GM12878 (cell line): ENCODE results near the gene CDH1. TPM values are rescaled to one million over a fixed set of nuclear protein-coding genes. Genes with fewer than 3 reads are reported as not detected.

Experiments used
- ATF2 ChIP-seq: IDR thresholded peaks from 2 replicates; pipeline ENCODE4 v1.6.1; 2012; ENCODE audit warnings: low read length, inconsistent platforms
- BCL3 ChIP-seq: IDR thresholded peaks from 2 replicates; pipeline ENCODE4 v1.6.1; 2011; ENCODE audit warnings: borderline replicate concordance, low read depth, mild to moderate bottlenecking, moderate library complexity, low read length; ENCODE audit not compliant: insufficient read depth, poor library complexity, severe bottlenecking
- BCLAF1 ChIP-seq: fragments of 450-650 bp; IDR thresholded peaks from 2 replicates; pipeline ENCODE4 v1.6.1; 2017; ENCODE audit warnings: antibody characterized with exemption, mild to moderate bottlenecking, moderate library complexity
- CBX3 ChIP-seq: fragments of 200-600 bp; sonication (generic); IDR thresholded peaks from 2 replicates; pipeline ENCODE4 v1.6.1; 2016; ENCODE audit warnings: low read depth, borderline replicate concordance
- CTCF ChIP-seq, 3 experiments: IDR thresholded peaks in 2 of 3; conservative IDR thresholded peaks in 1 of 3; 2 replicates each; pipeline ENCODE4 v1.5.1; 2011; ENCODE audit warnings: low read depth in 3 of 3, low read length in 3 of 3, mild to moderate bottlenecking in 3 of 3, control low read depth in 2 of 3, moderate library complexity in 2 of 3, inconsistent platforms in 1 of 3, mixed read lengths in 1 of 3; ENCODE audit not compliant: control insufficient read depth in 2 of 3, insufficient read depth in 1 of 3; ENCODE audit errors: extremely low read depth in 1 of 3
- ETV6 ChIP-seq, 2 experiments: fragments of 450-650 bp in 1 of 2; IDR thresholded peaks in 1 of 2; conservative IDR thresholded peaks in 1 of 2; 2 replicates each; pipeline ENCODE4 v1.6.1; 2014; ENCODE audit warnings: antibody characterized with exemption in 1 of 2, borderline replicate concordance in 1 of 2, low read depth in 1 of 2, mild to moderate bottlenecking in 1 of 2, moderate library complexity in 1 of 2
- IRF5 ChIP-seq: fragments of 450-650 bp; IDR thresholded peaks from 2 replicates; pipeline ENCODE4 v1.6.1; 2017; ENCODE audit warnings: borderline replicate concordance
- KLF5 ChIP-seq: fragments of 450-650 bp; IDR thresholded peaks from 2 replicates; pipeline ENCODE4 v1.6.1; 2014; ENCODE audit warnings: mild to moderate bottlenecking; ENCODE audit not compliant: partially characterized antibody
- MTA3 ChIP-seq: IDR thresholded peaks from 2 replicates; pipeline ENCODE4 v1.6.1; 2012; ENCODE audit warnings: low read length, inconsistent platforms, borderline replicate concordance
- NFYB ChIP-seq: IDR thresholded peaks from 2 replicates; pipeline ENCODE4 v1.6.1; 2011; ENCODE audit warnings: low read depth, mild to moderate bottlenecking, low read length, improper control_type of control experiment, moderate library complexity; ENCODE audit not compliant: insufficient read depth
- NR2C1 ChIP-seq: fragments of 450-650 bp; IDR thresholded peaks from 2 replicates; pipeline ENCODE4 v1.6.1; 2017; ENCODE audit warnings: antibody characterized with exemption, mild to moderate bottlenecking, moderate library complexity
- NR2F1 ChIP-seq: fragments of 450-650 bp; conservative IDR thresholded peaks from 2 replicates; pipeline ENCODE4 v1.6.1; 2017; ENCODE audit warnings: mild to moderate bottlenecking
- PKNOX1 ChIP-seq: fragments of 450-650 bp; IDR thresholded peaks from 2 replicates; pipeline ENCODE4 v1.6.1; 2016; ENCODE audit warnings: mild to moderate bottlenecking
- POU2F2 ChIP-seq: IDR thresholded peaks from 3 replicates; pipeline ENCODE4 v1.6.1; 2011; ENCODE audit warnings: low read depth, mild to moderate bottlenecking, low read length, borderline replicate concordance
- SREBF2 ChIP-seq: IDR thresholded peaks from 2 replicates; pipeline ENCODE4 v1.6.1; 2012; ENCODE audit warnings: mild to moderate bottlenecking, low read length
- STAT3 ChIP-seq: IDR thresholded peaks from 2 replicates; pipeline ENCODE4 v1.6.1; 2011; ENCODE audit warnings: low read depth, low read length, improper control_type of control experiment
- TBL1XR1 ChIP-seq: IDR thresholded peaks from 2 replicates; pipeline ENCODE4 v1.6.1; 2012; ENCODE audit warnings: low read depth, low read length, improper control_type of control experiment
- ZNF24 ChIP-seq: fragments of 450-650 bp; IDR thresholded peaks from 2 replicates; pipeline ENCODE4 v1.6.1; 2017; ENCODE audit warnings: antibody characterized with exemption, mild to moderate bottlenecking
- ZNF384 ChIP-seq: IDR thresholded peaks from 2 replicates; pipeline ENCODE4 v1.6.1; 2012; ENCODE audit warnings: low read depth, mild to moderate bottlenecking, low read length, improper control_type of control experiment, borderline replicate concordance
- polyA plus RNA-seq, 11 experiments: library from polyadenylated mRNA; depleted of rRNA in 4 of 11; unstranded in 6 of 11; stranded (reverse) in 5 of 11; fragments of >200 nt; fragmentation: Nextera tagmentation in 4 of 11; fragmentation: Illumina TruSeq in 1 of 11; extraction: Ambion mirVana in 4 of 11; extraction: Trizol in 1 of 11; gene quantifications; 1 replicate in 1 of 11; 2 replicates in 10 of 11; pipeline versions ENCODE4 v1.2.1 to v1.2.3, GENCODE V29; 2011 to 2016; ENCODE audit warnings: inconsistent platforms in 2 of 11, missing spikeins in 2 of 11, low read depth in 1 of 11
- total RNA-seq, 4 experiments: library from RNA; depleted of rRNA in 3 of 4; stranded (reverse); fragments of >200 nt in 3 of 4; fragmentation: Illumina TruSeq in 1 of 4; extraction: Trizol in 1 of 4; gene quantifications; 2 replicates each; pipeline versions ENCODE4 v1.2.1 to v1.2.3, GENCODE V29; 2013 to 2021

CDH1 gene
- total and polyA plus RNA-seq, 10 of the 15 experiments (the other 5 are each of a cell fraction or from before 2014, with no cell fraction given), result 2.2 to 30.6 (median 17.7) TPM

- TF ChIP-seq ETV6 (conservative IDR thresholded peaks at IDR 0.05 in 1 of 2, IDR thresholded peaks at IDR 0.05 in 1 of 2; ENCODE audit: borderline replicate concordance in 1 of 2, low read depth in 1 of 2), result peak in 1 of 2 experiments; percentile 64; a peak in 2 of 4 replicates
- TF ChIP-seq IRF5, result no peak
- peak; percentile 95 for TF ChIP-seq NR2F1
- TF ChIP-seq TBL1XR1, result peak; percentile 89
- no peak for TF ChIP-seq BCLAF1
- no peak for TF ChIP-seq SREBF2
- TF ChIP-seq KLF5, result no peak
- no peak for TF ChIP-seq NFYB
- no peak for TF ChIP-seq ZNF24
- TF ChIP-seq POU2F2, result 0 out of 3 replicates have a peak, but pooled peaks have one; percentile 35
- TF ChIP-seq NR2C1, result no peak
- 0 out of 2 replicates have a peak, but pooled peaks have one; percentile 58 for TF ChIP-seq STAT3
- peak; percentile 93 for TF ChIP-seq PKNOX1
- no peak for TF ChIP-seq MTA3
- TF ChIP-seq BCL3, result peak; percentile 93
- no peak for TF ChIP-seq CBX3
- no peak for TF ChIP-seq ZNF384
- TF ChIP-seq CTCF (IDR thresholded peaks at IDR 0.05 in 2 of 3, conservative IDR thresholded peaks at IDR 0.05 in 1 of 3; ENCODE audit: control insufficient read depth in 2 of 3, extremely low read depth in 1 of 3, insufficient read depth in 1 of 3, low read depth in 3 of 3, low read length in 3 of 3), result no peak
- peak; percentile 91 for TF ChIP-seq ATF2
Observed at GRCh38 chr16:68760671-68761275, 23.7 kb downstream of the CDH1 start (continued).
